NCI-H2227 (cell line): Measurements from ENCODE around the gene ACTR6.
A peak's percentile ranks its signal among the peaks of the same experiment; 100 is the strongest.
"Not testable (repeated sequence)": the region's sequence is repeated elsewhere in the genome, so short reads cannot be mapped to it uniquely, and the experiment has no call there.

Experiments
- DNase-seq: peaks from one replicate; lab custom pipeline; 2025; ENCODE audit not compliant: unreplicated experiment; lab: John Stamatoyannopoulos, UW

ACTR6 gene

GRCh38 chr12:100184549-100185145 is 16.0 kb upstream of the ACTR6 start:
- no peak for DNase-seq

GRCh38 chr12:100185361-100185894 is 15.2 kb upstream of the ACTR6 start:
- no peak for DNase-seq

GRCh38 chr12:100186071-100186470 is 14.5 kb upstream of the ACTR6 start:
- DNase-seq: no peak

- no peak for DNase-seq
Measured at GRCh38 chr12:100187068-100187467, 13.5 kb upstream of the ACTR6 start.

DNA sequence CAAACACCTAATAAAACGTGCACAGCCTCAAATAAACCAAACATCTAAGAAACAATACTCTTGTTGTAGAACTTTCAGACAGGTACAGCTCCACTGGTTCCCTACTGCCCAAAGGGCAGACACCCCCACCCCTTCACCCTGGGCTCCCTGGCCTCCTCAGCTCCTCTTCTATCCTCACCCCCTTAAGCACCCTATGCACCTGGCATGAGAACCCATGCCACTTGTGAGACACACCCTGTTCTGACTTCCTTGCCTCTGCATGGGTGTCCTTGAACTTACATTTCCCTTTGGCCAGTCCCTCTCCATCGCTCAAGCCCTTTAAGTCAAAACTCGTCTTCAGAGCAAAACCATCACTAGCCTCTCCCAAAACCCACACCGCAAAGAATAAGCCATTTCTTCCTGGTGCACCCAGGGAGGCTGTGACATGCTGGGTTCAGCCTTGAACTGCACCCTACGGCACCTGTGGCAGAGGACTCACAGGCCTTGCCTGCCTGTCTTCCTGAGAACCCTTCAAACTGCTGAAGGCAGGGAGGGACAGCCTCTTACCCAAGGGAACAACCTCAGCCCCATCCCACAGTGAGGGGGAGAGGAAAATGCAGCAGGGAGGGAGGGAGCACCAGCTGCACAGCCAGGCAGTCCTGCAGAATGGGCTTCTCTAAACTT is 12.6 kb upstream of the ACTR6 start:
- no peak for DNase-seq

- DNase-seq: not testable (repeated sequence)
Measured at GRCh38 chr12:100188888-100189635, 11.6 kb upstream of the ACTR6 start.

DNA sequence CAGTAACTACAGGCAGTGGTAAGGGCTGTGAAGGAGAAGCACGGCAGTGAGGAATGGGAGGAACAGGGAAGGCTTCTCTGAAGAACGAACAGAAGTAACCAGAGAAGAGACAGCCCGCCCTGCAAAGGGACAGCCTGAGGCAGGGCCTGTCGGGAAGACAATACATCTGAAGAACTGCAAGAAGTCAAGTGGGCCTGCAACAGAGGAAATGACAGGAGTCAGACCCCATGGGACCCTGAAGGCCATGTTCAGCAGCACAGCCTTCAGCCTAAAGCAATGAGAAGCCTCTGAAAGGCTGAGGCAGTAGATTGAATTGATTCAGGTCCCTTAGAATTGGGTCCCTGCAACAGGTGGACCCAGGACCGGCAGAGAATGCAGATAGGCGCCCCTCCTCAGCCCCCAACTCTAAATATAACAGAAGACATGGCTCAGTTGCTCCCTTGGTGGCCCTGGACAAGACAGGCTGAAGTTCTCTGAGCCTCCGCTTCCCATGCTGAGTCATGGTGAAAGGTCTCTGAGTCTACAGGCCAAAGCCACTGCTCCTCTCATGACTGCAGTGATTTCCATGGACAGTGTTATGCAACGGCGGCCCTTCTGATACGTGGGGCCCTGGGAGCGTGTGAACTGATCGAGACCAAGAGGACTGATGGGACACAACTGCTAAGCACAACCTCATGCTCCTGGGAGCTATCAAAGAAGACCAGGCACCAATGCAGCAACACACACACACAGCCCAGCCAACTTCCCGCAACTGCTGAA is 10.8 kb upstream of the ACTR6 start:
- no peak for DNase-seq

DNA sequence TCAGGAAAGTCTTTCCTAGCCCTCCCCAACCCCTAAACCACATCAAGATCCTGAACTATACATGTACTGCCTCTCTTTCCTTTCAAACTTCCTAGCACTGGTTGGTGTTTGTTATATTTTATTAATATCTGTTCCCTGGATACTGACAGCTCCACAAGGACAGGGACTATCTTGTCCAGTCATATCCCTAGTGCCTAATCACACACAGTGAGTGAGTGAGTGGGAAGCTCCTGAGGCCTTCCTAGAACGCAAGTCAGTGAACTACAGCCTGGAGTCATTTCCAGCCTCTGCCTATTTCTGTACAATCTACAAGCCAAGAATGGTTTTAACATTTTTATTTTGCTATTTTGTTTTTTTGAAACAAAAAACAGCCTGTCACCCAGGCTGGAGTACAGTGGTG is 7.5 kb upstream of the ACTR6 start:
- DNase-seq: no peak

- no peak for DNase-seq
Measured at GRCh38 chr12:100197486-100197885, 3.1 kb upstream of the ACTR6 start.

DNA sequence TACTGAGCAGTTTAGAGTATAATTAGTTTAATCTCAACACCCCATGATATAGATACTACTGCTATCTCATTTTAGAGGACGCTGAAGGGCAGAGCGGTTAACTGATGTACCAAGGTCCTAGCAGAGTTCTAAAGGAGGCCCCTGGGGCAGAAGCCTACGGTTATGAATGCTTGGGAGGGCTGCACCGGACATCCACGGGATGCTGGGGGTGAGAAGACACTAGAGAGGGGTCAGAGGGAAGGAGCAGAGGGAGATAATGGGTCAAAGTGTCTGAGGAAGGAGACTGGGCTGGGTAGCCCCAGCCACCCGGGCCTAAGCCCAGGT is 1.6 kb upstream of the ACTR6 start:
- DNase-seq: no peak

DNA sequence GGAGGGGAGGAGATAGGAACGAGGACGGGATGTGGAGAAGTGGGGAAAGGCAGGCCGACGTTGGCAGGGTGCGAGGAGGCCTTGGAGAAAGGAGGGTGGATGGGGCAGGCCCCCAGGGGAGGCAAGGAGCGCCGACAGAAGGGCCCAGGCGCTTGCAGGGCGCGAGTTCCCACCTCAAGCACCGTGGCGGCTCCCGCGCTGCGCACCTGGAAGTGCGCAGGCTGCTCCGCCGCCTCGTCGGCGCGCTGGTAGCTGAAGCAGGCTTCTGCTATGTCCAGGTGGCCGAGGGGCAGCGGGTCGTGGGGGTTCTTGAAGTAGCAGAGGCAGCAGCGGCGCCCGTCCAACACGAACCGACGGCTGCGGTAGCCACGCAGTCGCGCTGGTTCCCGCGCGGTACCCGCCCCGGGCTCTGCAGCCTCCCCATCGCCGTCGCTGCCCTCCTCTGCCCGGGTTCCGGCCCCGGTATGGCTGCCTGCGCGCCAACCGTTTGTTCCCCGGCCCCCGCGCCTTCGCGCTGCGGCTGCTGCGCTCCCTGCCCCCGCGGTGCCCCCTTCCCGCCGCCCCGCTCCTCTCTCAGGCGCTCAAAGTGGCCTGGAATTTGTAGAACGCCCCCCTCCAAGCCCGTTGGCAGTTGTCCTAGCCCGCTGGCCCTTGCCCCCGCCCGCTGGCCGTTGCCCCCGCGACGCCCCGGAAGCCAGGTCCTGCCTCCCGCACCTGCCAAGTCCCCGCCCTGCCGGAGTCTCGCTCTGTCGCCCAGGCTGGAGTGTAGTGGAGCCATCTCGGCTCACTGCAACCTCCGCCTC is 1.1 kb upstream of the ACTR6 start:
- peak; percentile 73 for DNase-seq

GRCh38 chr12:100201604-100202423 is 1.2 kb downstream of the ACTR6 start:
- DNase-seq: peak; percentile 9

GRCh38 chr12:100207311-100207710 is 6.7 kb downstream of the ACTR6 start:
- no peak for DNase-seq

- DNase-seq: no peak
Measured at GRCh38 chr12:100208834-100209233, 8.2 kb downstream of the ACTR6 start.

DNA sequence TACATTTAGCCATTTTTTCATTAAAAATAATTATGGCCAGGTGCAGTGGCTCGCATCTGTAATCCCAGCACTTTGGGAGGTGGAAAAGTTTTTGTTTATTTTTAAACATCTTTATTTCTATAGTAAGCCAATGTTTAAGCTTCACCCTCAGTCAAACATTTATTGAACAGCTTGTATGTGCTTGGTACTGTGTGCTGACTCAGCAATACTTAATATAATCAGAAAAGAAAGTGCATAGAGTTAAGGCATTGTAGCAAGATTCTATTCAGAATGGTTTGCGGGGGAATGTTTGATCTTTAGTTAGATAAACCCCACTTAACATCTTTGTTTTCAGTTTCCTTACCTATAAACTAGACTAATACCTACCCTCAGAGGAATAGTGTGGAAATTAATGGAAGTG is 11.1 kb downstream of the ACTR6 start:
- DNase-seq: no peak

DNA sequence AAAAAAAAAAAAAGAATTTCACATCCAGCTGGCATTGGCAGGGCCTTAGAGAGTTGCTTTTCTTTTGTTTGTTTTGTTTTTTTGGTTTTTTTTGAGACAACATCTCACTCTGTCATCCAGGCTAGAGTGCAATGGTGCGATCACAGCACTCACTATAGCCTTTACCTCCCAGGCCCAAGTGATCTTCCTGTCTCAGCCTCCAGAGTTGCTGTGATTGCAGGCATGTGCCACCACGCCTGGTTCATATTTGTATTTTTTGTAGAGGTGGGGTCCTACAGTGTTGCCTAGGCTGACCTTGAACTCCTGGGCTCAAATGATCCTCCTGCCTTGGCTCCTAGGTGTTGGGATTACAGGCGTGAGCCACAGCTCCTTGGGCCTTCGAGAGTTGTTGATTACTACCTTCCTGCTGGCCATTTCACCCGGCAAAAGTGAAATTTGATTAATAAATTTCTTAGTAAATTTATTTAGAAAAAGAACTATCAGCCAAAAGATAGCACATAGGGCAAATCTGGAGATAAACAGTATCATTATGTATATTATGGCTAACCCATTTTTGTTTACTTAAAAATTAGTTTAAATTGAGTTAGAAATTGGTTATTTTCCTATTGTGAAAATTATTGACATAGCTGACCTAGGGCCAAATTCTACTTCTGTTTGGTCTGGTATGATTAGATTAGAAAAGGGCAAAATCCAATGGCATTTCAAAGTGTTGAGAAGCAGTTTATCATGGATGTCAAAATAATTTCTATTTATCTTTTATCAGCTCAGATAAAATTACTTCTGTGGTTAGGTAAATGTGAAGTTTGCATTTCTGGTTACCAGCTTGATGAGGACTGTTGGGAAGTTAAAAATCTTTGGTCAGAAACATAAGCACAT is 12.6 kb downstream of the ACTR6 start:
- no peak for DNase-seq

DNA sequence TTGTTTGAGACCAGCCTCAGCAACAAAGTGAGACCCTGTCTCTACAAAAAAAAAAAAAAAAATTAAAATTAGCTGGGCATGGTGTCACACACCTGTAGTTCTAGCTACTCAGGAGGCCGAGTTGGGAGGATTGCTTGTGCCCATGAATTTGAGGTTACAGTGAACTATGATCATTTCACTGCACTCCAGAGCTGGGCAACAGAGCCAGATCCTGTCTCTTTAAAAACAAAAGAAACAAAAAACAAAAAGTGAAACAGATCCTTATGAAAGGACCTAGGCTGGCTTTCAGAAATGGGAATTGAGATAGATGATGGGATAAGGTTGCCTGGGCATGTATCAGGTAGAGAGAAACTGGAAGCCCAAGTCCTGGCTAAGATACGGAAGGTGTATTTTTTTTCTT is 13.9 kb downstream of the ACTR6 start:
- no peak for DNase-seq

DNA sequence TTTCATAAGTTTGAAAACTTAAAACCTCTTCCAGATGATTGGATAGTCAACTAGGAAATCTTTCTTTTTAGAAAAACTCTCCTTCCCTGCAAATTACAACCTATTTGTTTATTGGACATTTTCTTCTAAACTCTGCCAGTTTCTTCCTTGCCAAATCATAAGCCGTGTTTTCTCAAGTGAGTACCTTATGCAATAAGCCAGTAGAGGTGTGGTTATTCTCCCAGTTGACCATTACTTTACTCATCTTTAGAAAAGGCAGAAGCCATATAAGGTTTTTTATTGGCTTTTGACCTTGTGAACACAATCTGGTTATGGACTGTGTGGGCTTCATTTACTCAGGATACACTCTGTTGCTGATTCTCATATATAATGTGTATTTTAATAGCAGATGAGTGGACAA is 14.6 kb downstream of the ACTR6 start:
- no peak for DNase-seq

DNA sequence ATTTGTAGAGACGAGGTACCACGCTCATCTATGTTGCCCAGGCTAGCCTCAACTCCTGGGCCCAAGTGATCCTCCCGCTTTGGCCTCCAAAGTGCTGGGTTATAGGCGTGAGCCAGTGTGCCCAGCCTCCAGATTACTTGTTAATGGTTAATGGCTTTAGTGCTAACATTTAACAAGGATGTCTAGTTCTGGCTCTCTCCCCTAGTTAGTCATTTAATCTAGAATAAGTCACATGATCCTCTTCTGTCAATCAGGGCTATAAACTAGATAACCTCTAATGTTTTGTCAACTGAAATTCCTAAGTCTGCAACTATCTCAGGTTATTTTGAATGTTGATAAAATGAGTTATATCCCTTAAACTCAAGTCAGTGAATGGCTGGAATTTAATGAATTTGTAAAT is 15.7 kb downstream of the ACTR6 start:
- no peak for DNase-seq
